ENCODE measurements around the gene MAPKAP1.

Gene MAPKAP1

DNA sequence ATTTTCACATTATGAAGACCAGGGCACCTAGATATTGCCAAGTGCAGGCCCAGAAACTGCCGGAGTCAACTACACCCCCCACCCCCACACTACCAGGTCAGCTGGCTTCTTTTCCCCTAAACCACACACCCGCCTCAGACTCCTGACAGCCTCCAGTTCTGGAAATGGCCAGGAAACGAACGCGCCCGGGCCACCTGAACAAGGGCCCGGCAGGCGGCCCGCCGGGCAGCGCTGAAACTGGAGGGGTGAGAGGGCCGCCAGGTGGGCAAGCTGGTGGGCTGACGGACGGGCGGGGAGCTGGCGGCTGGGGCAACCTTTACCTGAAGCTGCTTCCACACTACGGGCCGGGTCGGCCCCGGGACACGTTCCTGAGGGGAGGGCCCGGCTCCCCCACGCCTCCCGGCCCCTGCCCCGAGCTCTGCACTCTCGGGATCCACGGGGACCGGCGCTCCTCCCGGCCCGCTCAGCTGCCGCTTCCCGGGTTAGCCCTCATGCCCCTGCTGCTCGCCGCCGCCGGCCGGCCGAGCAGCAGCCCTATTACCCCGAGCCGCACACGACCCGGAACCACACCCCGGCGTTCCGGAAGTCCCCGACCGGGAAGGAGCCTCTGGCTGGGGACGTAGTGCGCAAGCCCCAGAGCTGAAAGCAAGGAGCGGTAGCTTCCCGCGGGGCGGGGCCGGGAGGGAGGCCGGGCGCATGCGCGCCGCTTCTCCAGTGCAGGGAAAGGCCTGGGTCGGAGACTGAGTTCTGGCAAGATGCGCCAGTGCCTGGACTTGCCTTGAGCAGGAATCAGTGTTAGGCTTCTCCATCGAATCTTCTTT is at the start of gene MAPKAP1:
Gene MAPKAP1 (minus strand): TSS at position 558 of the 821 bp plus-strand sequence. CDS start 34,634 bp downstream, outside the sequence.
- peak; percentile 91 for DNase-seq (ENCODE audit: low read depth)

DNA sequence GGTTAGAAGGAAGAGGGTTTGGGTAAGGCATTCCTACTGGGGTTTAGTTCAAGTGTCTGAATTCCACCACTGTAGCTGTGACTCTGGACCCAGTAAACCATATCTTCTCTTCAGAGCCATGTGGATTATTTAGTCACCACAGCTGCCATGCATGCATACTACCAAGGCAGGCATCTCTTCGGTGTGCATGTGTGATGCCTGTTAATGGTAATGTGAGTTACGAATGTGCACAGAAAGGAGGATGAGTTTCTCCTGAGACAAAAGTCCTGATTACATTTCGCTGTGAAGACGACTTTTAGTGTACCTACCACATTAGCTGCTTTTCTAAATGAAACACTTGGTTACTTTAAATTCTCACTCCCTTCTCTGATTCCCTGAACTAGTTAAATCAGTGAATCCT is 49.5 kb upstream of the MAPKAP1 start:
- no peak for DNase-seq (ENCODE audit: low read depth)

DNA sequence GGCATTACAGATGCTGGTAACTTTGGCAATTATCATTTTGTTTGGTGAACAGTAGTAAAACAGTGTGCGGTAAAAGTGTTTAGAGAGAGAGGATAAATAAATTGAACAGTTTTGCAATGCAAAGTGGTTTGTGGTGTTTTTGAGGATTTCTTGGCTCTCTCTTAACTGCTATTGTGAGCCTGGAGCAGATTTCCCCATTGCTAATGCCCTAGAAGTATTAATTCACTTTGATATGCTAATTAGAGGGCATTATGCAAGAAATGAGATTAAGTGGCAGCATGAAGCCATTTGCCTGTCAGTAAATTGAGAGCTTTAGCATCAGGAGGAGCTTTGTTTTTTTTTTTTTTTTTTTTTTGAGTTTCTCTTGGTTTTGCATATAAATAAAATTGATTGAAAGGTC is 48.3 kb upstream of the MAPKAP1 start:
- DNase-seq (ENCODE audit: low read depth): no peak

DNA sequence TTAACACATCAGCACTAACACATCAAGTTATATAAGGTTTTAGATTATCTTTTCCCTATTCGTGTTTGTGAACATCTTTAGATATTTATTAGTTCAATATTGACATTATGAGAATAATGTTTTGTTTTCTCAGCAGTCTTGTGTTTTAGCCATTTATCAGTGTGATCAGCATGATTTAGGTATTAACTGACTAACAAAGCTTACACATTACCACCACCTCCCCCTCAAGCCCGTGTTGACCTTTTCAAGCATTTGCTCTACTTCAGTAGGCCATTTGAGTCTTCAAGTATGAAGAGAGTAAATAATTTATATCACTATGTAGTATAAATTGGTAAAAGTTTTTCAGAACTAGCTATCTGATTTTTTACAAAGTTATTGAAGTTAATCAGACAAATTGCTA is 47.1 kb upstream of the MAPKAP1 start:
- no peak for DNase-seq (ENCODE audit: low read depth)

GRCh38 chr9:125752070-125752628 is 45.1 kb upstream of the MAPKAP1 start:
- DNase-seq (ENCODE audit: low read depth): no peak

GRCh38 chr9:125750627-125751011 is 43.6 kb upstream of the MAPKAP1 start:
- DNase-seq (ENCODE audit: low read depth): no peak

GRCh38 chr9:125749951-125750626 is 43.1 kb upstream of the MAPKAP1 start:
- no peak for DNase-seq (ENCODE audit: low read depth)

GRCh38 chr9:125749287-125749935 is 42.4 kb upstream of the MAPKAP1 start:
- no peak for DNase-seq (ENCODE audit: low read depth)

GRCh38 chr9:125748446-125749099 is 41.6 kb upstream of the MAPKAP1 start:
- no peak for DNase-seq (ENCODE audit: low read depth)

- no peak for DNase-seq (ENCODE audit: low read depth)
These were observed 40.9 kb upstream of the MAPKAP1 start for GRCh38 chr9:125747765-125748445.

DNA sequence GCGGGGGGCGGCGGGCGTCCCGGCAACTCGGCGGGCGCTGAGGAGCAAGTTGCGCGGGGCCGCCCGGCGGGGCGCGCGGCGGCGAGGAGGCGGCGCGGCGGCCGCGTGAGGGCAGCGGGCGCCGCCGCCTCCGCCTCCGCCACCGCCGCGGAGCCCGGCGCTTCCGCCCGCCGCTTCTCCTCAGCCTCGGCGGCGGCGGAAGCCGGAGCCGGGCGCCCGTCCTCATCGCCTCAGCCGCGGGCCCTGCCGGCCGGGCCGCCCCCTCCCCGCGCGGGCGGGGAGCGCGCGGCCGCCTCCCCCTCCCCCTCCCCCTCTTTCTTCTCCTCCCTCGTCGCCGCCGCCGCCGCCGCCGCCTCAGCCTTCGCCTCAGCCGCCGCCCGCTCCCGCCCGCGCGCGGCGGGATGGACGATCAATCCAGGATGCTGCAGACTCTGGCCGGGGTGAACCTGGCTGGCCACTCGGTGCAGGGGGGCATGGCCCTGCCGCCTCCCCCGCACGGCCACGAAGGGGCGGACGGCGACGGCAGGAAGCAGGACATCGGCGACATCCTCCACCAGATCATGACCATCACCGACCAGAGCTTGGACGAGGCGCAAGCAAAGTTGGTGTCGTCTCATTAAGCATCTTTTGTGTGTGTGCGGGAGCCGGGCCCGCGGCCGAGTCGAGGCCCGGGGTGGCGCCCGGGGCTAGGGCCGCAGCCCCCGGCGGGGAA is 40.2 kb upstream of the MAPKAP1 start, which contains the start of gene PBX3:
Gene PBX3 (plus strand): TSS at position 321 of the 712 bp plus-strand sequence.
- DNase-seq (ENCODE audit: low read depth): no peak

GRCh38 chr9:125746774-125747052 is 39.7 kb upstream of the MAPKAP1 start:
- no peak for DNase-seq (ENCODE audit: low read depth)

GRCh38 chr9:125746017-125746773 is 39.2 kb upstream of the MAPKAP1 start:
- peak; percentile 87 for DNase-seq (ENCODE audit: low read depth)

DNA sequence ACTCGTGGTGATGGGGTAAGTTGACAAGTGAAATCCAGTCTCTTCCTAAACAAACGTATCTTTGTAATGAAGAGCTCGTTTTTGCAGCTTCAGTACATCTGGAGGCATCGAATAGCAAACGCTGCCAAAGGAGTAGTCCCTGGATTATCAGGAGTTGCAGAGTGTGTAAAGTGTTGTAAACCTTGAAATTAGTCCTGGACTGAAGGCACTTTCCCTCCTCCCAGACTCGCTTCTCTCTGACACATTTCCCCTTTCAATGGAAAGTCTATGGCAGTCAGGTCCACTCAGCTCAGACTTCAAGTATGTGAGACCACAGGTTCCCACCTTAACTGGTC is 38.6 kb upstream of the MAPKAP1 start:
- DNase-seq (ENCODE audit: low read depth): no peak

DNA sequence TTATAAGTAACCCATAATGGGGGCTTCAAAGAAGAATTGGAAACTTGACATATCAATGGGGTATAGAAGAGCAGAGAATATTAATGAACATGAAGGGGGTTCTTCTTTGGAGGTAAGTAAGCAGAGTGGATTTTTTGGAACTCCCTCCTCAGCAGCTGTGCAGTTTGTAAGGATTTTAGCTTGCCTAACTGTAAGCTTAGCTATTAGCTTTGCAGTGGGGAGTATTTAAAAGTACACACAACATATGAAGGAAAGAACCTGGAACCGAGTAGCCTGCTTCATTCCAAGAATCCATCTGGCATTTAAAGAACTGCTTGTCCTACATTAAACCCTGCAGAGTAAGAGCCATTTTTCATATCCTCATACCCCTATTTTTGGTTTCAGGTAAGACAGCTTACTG is 38.0 kb upstream of the MAPKAP1 start:
- DNase-seq (ENCODE audit: low read depth): no peak

DNA sequence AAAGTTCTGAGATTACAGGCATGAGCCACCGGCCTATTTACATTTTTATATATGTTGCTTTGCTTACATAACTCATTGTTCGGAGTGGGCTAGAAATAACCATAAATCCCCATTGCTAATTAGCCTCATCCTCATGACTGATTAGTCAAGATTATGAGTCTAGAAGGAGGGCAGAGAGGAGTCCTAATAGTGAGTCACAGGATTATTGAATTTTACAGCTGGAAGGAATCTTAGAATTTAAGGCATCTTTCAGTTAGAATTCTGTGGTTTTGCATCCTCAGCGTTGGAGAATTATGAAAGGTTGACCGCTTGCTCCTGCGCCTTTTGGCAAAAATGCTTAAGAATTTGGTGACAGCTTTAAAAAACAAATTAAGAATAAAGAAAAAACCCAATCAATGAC is 37.6 kb upstream of the MAPKAP1 start:
- no peak for DNase-seq (ENCODE audit: low read depth)

GRCh38 chr9:125743682-125744428 is 36.8 kb upstream of the MAPKAP1 start:
- no peak for DNase-seq (ENCODE audit: low read depth)

- DNase-seq (ENCODE audit: low read depth): no peak
These were observed 35.6 kb upstream of the MAPKAP1 start for GRCh38 chr9:125742657-125743056.

- DNase-seq (ENCODE audit: low read depth): no peak
These were observed 32.4 kb upstream of the MAPKAP1 start for GRCh38 chr9:125739436-125739835.

DNA sequence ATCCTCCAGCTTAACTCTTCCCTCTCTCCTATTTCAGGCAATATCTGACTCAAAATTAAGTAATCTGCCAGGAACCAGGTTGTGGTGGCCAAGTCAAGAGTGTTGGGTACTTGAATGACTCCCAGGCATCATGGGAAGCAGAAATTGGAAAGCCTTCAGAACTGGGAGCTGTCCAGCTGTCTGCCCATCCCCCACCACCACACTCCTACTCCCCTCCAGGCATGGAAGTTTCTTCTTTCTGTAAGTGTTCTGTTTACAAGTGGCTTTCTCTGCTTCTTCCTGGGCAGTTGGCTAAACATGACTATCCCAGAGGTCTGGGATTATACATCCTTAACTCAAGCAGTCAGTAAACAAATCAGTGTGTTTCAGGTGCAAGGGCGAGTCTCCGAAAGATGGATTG is 25.6 kb upstream of the MAPKAP1 start:
- no peak for DNase-seq (ENCODE audit: low read depth)
